K562 (cell line): Measurements from ENCODE around the gene KRT14. TPM values are rescaled to one million over a fixed set of nuclear protein-coding genes. Genes with fewer than 3 reads are reported as not detected.

ENCODE experiments used
- ATAC-seq: fragments of 200-7000 bp; cut with Tn5 transposase; 3 replicates; pipeline ENCODE4 v1.9.1; 2020; ENCODE audit warnings: moderate library complexity
- BruUV-seq: library from RNA; stranded (reverse); fragments of 400-500 nt; replicated peaks from 2 replicates; lab custom pipeline; 2021; lab: Mats Ljungman, UMichigan
- CTCF ChIA-PET: fragments of 300-600 bp; formaldehyde crosslinking; extraction: SDS; loops from one replicate; lab custom pipeline; 2021; ENCODE audit warnings: low intra/inter-chr PET ratio; lab: Yijun Ruan, JAX
- POLR2A ChIA-PET: fragments of 300-600, 350-650 bp; sonication (Branson Sonifier 250); formaldehyde crosslinking; extraction: SDS; loops from one replicate; lab custom pipeline; 2021; ENCODE audit warnings: antibody characterized with exemption, inconsistent platforms; lab: Yijun Ruan, JAX
- DNase-seq, 4 experiments: peaks; one replicate each; pipeline versions ENCODE4 v3.0.0 to v3.0.0-alpha.2; 2011 to 2018; ENCODE audit warnings: low spot score in 3 of 4, mixed read lengths in 3 of 4; ENCODE audit errors: extremely low read depth in 1 of 4
- FAIRE-seq: peaks from 2 replicates; lab custom pipeline; 2011; peaks lifted over from hg19 to GRCh38; lab: Jason Lieb, UNC
- H2AFZ ChIP-seq: 2 replicates; pipeline ENCODE4 v1.6.0; 2011; ENCODE audit warnings: low read depth, low read length, control low read depth, inconsistent platforms
- H3K27ac ChIP-seq: fragments of 200-600 bp; 3 replicates; pipeline ENCODE4 v1.8.0; 2011; ENCODE audit warnings: low read depth, mild to moderate bottlenecking, control low read depth, inconsistent platforms, low read length, moderate library complexity, mixed read lengths; ENCODE audit errors: extremely low read depth
- H3K27me3 ChIP-seq, 2 experiments: fragments of 300-600 bp in 1 of 2; 2 replicates in 1 of 2; 3 replicates in 1 of 2; pipeline versions ENCODE4 v1.6.0 to v1.8.0; 2011; ENCODE audit warnings: inconsistent platforms in 2 of 2, low read length in 2 of 2, mild to moderate bottlenecking in 1 of 2, mixed read lengths in 1 of 2, moderate library complexity in 1 of 2; ENCODE audit not compliant: control insufficient read depth in 2 of 2, insufficient read depth in 2 of 2
- H3K36me3 ChIP-seq: fragments of 300-600 bp; 3 replicates; pipeline ENCODE4 v1.8.0; 2011; ENCODE audit warnings: mild to moderate bottlenecking, low read length, inconsistent platforms; ENCODE audit not compliant: control insufficient read depth, insufficient read depth
- H3K4me1 ChIP-seq, 2 experiments: fragments of 200-600 bp in 1 of 2; replicated peaks in 1 of 2; 2 replicates in 1 of 2; 3 replicates in 1 of 2; pipeline versions ENCODE4 v1.5.1 to v1.8.0; 2011; ENCODE audit warnings: inconsistent platforms in 2 of 2, low read length in 2 of 2, mild to moderate bottlenecking in 1 of 2, mixed read lengths in 1 of 2, moderate library complexity in 1 of 2; ENCODE audit not compliant: control insufficient read depth in 2 of 2, insufficient read depth in 2 of 2
- H3K4me2 ChIP-seq: 2 replicates; pipeline ENCODE4 v1.6.1; 2011; ENCODE audit warnings: low read length, control low read depth, inconsistent platforms, mixed read lengths; ENCODE audit not compliant: insufficient read depth
- H3K4me3 ChIP-seq: fragments of 200-600 bp; sonication (generic), shearing (Covaris generic); 2 replicates; pipeline ENCODE4 v1.5.1; 2016; ENCODE audit warnings: control low read depth, inconsistent platforms
- H3K79me2 ChIP-seq: fragments of 200-600 bp; 3 replicates; pipeline ENCODE4 v1.8.0; 2011; ENCODE audit warnings: low read length, inconsistent platforms; ENCODE audit not compliant: control insufficient read depth, insufficient read depth
- H3K9ac ChIP-seq, 2 experiments: 2 replicates each; pipeline versions ENCODE4 v1.6.0 to v1.6.1; 2011; ENCODE audit warnings: low read depth in 2 of 2, low read length in 2 of 2, control low read depth in 1 of 2, inconsistent platforms in 1 of 2, mild to moderate bottlenecking in 1 of 2, mixed read lengths in 1 of 2; ENCODE audit not compliant: insufficient read depth in 1 of 2
- H3K9me1 ChIP-seq: one replicate; pipeline ENCODE4 v1.6.0; 2011; ENCODE audit warnings: inconsistent platforms, mild to moderate bottlenecking, low read length, moderate library complexity; ENCODE audit not compliant: control insufficient read depth, insufficient read depth
- H3K9me3 ChIP-seq: replicated peaks from 2 replicates; pipeline ENCODE4 v1.5.1; 2011; ENCODE audit warnings: low read depth, low read length, inconsistent platforms; ENCODE audit not compliant: control insufficient read depth, insufficient read depth
- H4K20me1 ChIP-seq: replicated peaks from 2 replicates; pipeline ENCODE4 v1.6.1; 2011; ENCODE audit warnings: low read length, inconsistent platforms, mixed read lengths; ENCODE audit not compliant: control insufficient read depth, insufficient read depth
- CREM ChIP-seq: IDR thresholded peaks from 2 replicates; pipeline ENCODE4 v1.6.1; 2014; ENCODE audit warnings: antibody characterized with exemption, low read depth
- KLF16 ChIP-seq: IDR thresholded peaks from 2 replicates; pipeline ENCODE4 v1.6.1; 2016; ENCODE audit warnings: antibody characterized with exemption
- NRF1 ChIP-seq, 2 experiments: fragments of 450-650 bp; IDR thresholded peaks in 1 of 2; conservative IDR thresholded peaks in 1 of 2; 2 replicates each; pipeline ENCODE4 v1.6.1; 2014; ENCODE audit warnings: mild to moderate bottlenecking in 2 of 2
- ZC3H4 ChIP-seq: sonication (generic); formaldehyde crosslinking; IDR thresholded peaks from 2 replicates; pipeline ENCODE4 v1.9.0; 2021; ENCODE audit warnings: missing genetic modification reagents, borderline replicate concordance
- WGBS: fragments of 100-300 bp; shearing (Covaris generic); methylation state at CpG from one replicate; pipeline ENCODE4 v1.1.6; 2016; ENCODE audit warnings: low coverage, mixed read lengths; ENCODE audit not compliant: insufficient coverage; ENCODE audit errors: missing lambda C conversion rate; 5-methylcytosine and 5-hydroxymethylcytosine counted together
- in situ Hi-C: fragments of 300-500 bp; cut with MboI; formaldehyde crosslinking; loops from 4 replicates; pipeline ENCODE4 v1.15.0; 2018; ENCODE audit warnings: inconsistent platforms, mixed read lengths
- intact Hi-C: fragments of 100-400 bp; cut with micrococcal nuclease; formaldehyde crosslinking; loops from 2 replicates; pipeline ENCODE4 v1.14.2; 2022
- polyA plus RNA-seq, 8 experiments: library from polyadenylated mRNA; depleted of rRNA in 4 of 8; stranded (reverse) in 5 of 8; unstranded in 3 of 8; fragments of >200 nt; fragmentation: Nextera tagmentation in 2 of 8; fragmentation: Illumina TruSeq in 1 of 8; extraction: Ambion mirVana in 2 of 8; extraction: Trizol in 1 of 8; gene quantifications; 2 replicates each; pipeline versions ENCODE4 v1.2.1 to v1.2.3, GENCODE V29; 2011 to 2014; ENCODE audit warnings: inconsistent platforms in 1 of 8, missing spikeins in 1 of 8
- total RNA-seq, 7 experiments: library from RNA; depleted of rRNA in 6 of 7; stranded (reverse); fragments of >200 nt in 6 of 7; fragmentation: Illumina TruSeq in 2 of 7; extraction: Trizol in 2 of 7; gene quantifications; 2 replicates each; pipeline versions ENCODE4 v1.2.1 to v1.2.3, GENCODE V29; 2011 to 2021; ENCODE audit warnings: low replicate concordance in 1 of 7
- TF ChIP-seq, protein P1 (sequence below), 3 experiments: IDR thresholded peaks in 2 of 3; conservative IDR thresholded peaks in 1 of 3; 2 replicates each; pipeline ENCODE4 v1.5.1; 2011 to 2012; ENCODE audit warnings: low read length in 3 of 3, mild to moderate bottlenecking in 3 of 3, control low read depth in 2 of 3, improper control_type of control experiment in 1 of 3, inconsistent platforms in 1 of 3, low read depth in 1 of 3, mixed read lengths in 1 of 3, moderate library complexity in 1 of 3; ENCODE audit not compliant: insufficient read depth in 2 of 3
- TF ChIP-seq, protein P2 (sequence below): sonication (generic); formaldehyde crosslinking; IDR thresholded peaks from 2 replicates; pipeline ENCODE4 v1.9.0; 2022; ENCODE audit warnings: mild to moderate bottlenecking, missing genetic modification reagents
- TF ChIP-seq, protein P3 (sequence below): fragments of 450-650 bp; IDR thresholded peaks from 2 replicates; pipeline ENCODE4 v1.6.1; 2014; ENCODE audit warnings: low read depth, mild to moderate bottlenecking, moderate library complexity, borderline replicate concordance

The KRT14 gene
- total and polyA plus RNA-seq, 9 of the 15 experiments (the other 6 are each of a cell fraction or from before 2014, with no cell fraction given): 0.22 TPM; not detected in 8

DNA sequence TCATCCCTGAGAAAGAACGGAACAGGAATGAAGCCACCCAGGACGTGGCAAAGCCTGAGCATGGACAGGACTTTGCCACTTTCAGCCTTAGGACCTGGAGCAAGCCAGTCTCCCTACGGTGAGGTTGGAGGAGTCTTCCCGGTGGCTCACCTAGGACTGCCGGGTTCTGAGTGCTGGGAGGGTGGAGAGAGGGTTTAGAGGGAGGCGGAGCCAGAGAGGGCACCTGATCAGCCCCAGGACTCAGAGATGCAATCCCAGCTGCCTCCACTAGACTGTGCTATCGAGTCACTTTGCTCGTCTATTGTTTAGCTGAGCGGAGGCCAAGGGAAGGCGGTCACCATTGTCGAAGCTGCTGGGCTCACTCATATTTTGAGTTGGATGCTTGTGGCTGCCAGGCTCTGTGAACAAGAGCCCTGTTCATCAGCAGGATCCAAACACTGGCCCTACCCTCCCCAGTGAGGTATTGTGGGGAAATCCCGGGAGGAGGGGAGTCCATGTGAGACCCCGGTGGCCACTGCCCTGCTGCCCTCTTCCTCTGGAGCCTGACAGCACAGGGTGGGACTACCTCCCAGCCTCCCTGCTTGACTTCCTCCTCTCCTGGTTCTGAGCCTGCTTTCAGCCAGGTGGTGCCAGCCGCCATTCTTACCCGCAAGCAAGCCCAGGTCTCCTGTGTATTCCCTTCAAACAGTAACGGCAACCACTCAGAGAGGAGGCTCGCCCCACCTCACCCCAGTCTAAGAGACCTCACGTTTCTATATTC, 7.0 kb downstream of the KRT14 start:
- Histone ChIP-seq H3K27me3 (peaks cover 0 to 25% of the 10 kb centered on the region in 2 experiments; a peak in 2 of 5 replicates), H3K9ac (peak overlapping the region in 1 of 2 experiments; percentile 70; a peak in 2 of 4 replicates), H3K9me1 (no peaks in the 10 kb centered on the region), H3K79me2 (no peaks in the 10 kb centered on the region), H3K27ac (no peak overlapping the region), H2AFZ (peak overlapping the region; percentile 92), H3K4me3 (no peak overlapping the region), H3K36me3 (no peaks in the 10 kb centered on the region), H3K4me1 (peaks cover 2 to 9% of the 10 kb centered on the region in 2 experiments; a peak in 3 of 5 replicates), H4K20me1 (no peaks in the 10 kb centered on the region), H3K9me3 (no peaks in the 10 kb centered on the region), H3K4me2 (peak overlapping the region; percentile 75)
- DNase-seq (peak; percentile 92 to 97 (median 94)), ATAC-seq (peak; percentile 98), FAIRE-seq (peak; percentile 99)
- in situ Hi-C loops (no loop called here), intact Hi-C loops (loop anchor here (1.0 kb wide), 1 partner anchor 67 kb away; no protein-coding TSS in a partner anchor)
- POLR2A ChIA-PET: interaction anchor here (0.6 to 1.3 kb wide), 6 partner anchors 12 to 81 kb away, joined by 3 to 6 read pairs (median 3); no protein-coding TSS in a partner anchor
- 24% methylated on average over 18 of the region's 18 CpGs for WGBS
- CTCF ChIA-PET: interaction anchor here (0.9 to 3.6 kb wide), 5 partner anchors 30 to 83 kb away, joined by 3 to 21 read pairs (median 7); no protein-coding TSS in a partner anchor
- BruUV-seq: no TSS peak
- TF ChIP-seq, protein P1, sequence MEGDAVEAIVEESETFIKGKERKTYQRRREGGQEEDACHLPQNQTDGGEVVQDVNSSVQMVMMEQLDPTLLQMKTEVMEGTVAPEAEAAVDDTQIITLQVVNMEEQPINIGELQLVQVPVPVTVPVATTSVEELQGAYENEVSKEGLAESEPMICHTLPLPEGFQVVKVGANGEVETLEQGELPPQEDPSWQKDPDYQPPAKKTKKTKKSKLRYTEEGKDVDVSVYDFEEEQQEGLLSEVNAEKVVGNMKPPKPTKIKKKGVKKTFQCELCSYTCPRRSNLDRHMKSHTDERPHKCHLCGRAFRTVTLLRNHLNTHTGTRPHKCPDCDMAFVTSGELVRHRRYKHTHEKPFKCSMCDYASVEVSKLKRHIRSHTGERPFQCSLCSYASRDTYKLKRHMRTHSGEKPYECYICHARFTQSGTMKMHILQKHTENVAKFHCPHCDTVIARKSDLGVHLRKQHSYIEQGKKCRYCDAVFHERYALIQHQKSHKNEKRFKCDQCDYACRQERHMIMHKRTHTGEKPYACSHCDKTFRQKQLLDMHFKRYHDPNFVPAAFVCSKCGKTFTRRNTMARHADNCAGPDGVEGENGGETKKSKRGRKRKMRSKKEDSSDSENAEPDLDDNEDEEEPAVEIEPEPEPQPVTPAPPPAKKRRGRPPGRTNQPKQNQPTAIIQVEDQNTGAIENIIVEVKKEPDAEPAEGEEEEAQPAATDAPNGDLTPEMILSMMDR (IDR thresholded peaks at IDR 0.05 in 2 of 3, conservative IDR thresholded peaks at IDR 0.05 in 1 of 3; ENCODE audit: insufficient read depth in 2 of 3, low read depth in 1 of 3, low read length in 3 of 3): peak; percentile 92 to 97 (median 92)
- TF ChIP-seq, protein P2, sequence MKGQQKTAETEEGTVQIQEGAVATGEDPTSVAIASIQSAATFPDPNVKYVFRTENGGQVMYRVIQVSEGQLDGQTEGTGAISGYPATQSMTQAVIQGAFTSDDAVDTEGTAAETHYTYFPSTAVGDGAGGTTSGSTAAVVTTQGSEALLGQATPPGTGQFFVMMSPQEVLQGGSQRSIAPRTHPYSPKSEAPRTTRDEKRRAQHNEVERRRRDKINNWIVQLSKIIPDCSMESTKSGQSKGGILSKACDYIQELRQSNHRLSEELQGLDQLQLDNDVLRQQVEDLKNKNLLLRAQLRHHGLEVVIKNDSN (CRISPR knock-in tag): peak; percentile 78
- TF ChIP-seq NRF1 (conservative IDR thresholded peaks at IDR 0.05 in 1 of 2, IDR thresholded peaks at IDR 0.05 in 1 of 2) (0 out of 4 replicates have a peak, but pooled peaks of 1 of the 2 experiments have one; percentile 22), ZC3H4 (CRISPR knock-in tag) (no peak), KLF16 (peak; percentile 44; the same call in 1 of the 2 replicates), CREM (peak; percentile 40; the same call in 1 of the 2 replicates)
- TF ChIP-seq, protein P3, sequence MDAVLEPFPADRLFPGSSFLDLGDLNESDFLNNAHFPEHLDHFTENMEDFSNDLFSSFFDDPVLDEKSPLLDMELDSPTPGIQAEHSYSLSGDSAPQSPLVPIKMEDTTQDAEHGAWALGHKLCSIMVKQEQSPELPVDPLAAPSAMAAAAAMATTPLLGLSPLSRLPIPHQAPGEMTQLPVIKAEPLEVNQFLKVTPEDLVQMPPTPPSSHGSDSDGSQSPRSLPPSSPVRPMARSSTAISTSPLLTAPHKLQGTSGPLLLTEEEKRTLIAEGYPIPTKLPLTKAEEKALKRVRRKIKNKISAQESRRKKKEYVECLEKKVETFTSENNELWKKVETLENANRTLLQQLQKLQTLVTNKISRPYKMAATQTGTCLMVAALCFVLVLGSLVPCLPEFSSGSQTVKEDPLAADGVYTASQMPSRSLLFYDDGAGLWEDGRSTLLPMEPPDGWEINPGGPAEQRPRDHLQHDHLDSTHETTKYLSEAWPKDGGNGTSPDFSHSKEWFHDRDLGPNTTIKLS: 0 out of 2 replicates have a peak, but pooled peaks have one; percentile 30
